ENCODE measurements around the gene UBALD1.
"Not testable (repeated sequence)": the region's sequence is repeated elsewhere in the genome, so short reads cannot be mapped to it uniquely, and the experiment has no call there.

UBALD1 gene

DNA sequence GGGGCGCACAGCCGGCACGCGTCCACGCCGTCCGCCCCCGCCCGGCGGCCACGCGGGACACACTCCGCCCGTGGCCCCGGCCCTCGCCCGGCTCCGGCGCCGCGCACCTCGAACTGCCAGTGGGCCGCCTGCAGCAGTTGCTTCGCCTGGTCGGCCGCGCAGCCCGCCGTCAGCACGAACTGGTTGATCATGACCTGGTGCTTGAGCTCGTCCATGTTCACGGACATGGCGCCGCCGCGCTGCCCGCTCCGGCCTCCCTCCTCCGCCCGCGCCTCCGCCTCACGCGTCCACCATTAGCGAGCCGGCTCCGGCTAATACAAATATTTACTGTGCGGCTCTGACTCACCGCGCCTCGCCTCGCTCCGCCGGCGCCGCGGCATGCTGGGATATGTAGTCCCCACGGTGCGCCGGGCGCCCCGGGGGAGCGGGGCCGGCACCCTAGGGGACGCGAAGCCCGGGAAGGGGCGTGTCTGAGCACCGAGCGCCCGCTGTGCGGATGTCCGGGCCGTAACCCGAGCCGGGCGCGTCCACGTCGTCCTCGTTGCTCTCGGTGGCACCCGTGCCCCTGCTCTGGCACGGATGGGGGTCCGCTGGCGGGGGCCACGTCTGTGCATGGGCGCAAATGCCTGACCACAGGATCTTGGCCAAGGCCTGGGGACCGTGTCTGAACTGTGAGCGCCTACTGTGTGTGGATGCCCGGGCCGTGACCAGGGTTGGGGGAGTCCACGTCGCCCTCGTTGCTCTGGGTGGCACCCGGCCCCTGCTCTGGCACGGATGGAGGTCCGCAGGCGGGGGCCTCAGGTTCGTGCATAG is at the start of gene UBALD1:
Gene UBALD1 (minus strand): TSS at position 318 of the 813 bp plus-strand sequence. CDS start 91 bp downstream, at position 227.
- in situ Hi-C loops (cut with MboI; ENCODE audit: low sequenced_read_pairs), result no loop called here

GRCh38 chr16:4663777-4664465 is 49.2 kb upstream of the UBALD1 start:
- in situ Hi-C loops (cut with MboI; ENCODE audit: low sequenced_read_pairs), result no loop called here

DNA sequence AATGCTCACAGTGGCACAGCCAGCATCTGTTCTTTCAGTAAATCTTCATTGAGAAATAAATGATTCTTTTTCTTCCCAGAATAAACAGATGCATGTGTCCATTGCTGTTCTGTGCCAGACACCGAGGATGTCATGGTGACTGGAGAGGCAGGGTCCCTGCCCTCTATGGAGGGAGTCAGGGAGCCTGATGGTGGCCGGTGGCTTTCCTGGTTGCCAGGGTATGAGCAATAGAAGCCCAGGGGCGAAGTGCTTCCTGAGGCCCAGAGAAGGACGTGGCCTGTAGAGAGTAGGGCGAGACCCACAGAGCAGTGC is 48.7 kb upstream of the UBALD1 start:
- in situ Hi-C loops (cut with MboI; ENCODE audit: low sequenced_read_pairs), result no loop called here

DNA sequence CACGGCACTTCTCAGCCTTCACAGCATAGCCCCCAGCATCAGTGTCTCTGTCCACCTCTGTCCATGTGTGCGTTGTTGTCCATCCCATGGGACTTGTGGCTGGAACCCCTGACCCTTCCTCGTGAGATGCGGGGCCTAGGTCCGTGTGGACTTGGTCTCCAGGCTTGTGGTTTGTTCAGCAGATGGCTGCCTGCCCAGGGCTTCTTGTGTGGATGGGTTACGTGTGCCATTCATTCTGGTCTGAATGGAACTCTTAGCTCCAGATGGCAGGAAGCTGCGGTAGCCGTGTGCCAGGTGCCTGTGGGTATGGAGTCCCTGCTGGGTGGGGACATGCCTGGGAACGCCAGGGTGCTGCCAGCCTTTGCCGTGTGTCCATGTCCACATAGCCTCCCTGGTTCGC is 47.0 kb upstream of the UBALD1 start:
- in situ Hi-C loops (cut with MboI; ENCODE audit: low sequenced_read_pairs), result no loop called here

- in situ Hi-C loops (cut with MboI; ENCODE audit: low sequenced_read_pairs), result no loop called here
Measured at GRCh38 chr16:4660454-4661007, 45.8 kb upstream of the UBALD1 start.

- in situ Hi-C loops (cut with MboI; ENCODE audit: low sequenced_read_pairs), result no loop called here
Measured at GRCh38 chr16:4659363-4660353, 45.0 kb upstream of the UBALD1 start.

DNA sequence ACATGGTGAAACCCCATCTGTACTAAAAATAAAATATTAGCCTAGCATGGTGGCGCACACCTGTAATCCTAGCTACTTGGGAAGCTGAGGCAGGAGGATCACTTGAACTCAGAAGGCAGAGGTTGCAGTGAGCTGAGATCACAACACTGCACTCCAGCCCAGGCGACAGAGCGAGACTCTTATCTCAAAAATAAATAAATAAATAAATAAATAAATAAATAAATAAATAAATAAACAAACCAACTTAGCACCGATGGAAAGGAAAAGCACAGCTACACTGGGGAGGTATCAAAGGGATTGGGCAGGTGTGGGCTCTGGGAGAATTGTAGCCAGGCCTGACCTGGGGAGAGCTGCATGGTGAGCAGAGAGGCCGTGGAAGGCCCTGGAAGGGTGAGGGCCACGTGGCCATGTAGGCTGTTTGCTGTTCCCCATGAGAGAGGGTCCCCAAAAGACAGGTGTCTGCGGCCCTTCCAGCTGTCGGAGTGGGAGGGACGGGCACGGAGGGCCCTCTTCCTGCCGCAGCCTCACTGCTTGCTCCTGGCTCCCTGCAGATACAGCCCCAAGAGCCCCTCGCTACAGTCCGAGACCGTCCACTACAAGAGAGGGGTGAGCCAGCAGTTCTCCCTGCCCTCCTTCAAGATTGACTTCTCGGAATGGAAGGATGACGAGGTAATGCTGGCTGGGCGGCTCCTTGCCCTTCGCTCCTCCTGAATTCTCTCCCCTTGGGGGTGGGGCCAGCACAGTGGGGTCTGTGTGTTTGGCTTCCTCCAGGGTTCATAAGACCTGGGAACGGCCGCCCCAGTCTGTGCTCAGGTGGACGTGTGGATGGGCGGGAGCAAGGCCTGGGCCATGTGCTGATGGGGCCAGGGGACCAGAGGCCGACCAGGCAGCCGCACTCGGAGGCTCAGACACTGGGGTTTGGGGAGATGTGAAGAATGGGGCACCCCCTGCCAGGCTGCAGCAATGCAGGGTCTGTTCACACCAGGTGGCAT is 42.3 kb upstream of the UBALD1 start:
- in situ Hi-C loops (cut with MboI; ENCODE audit: low sequenced_read_pairs), result no loop called here

- in situ Hi-C loops (cut with MboI; ENCODE audit: low sequenced_read_pairs), result no loop called here
Measured at GRCh38 chr16:4656221-4656620, 41.5 kb upstream of the UBALD1 start.

- in situ Hi-C loops (cut with MboI; ENCODE audit: low sequenced_read_pairs), result no loop called here
Measured at GRCh38 chr16:4655801-4656200, 41.1 kb upstream of the UBALD1 start.

GRCh38 chr16:4654964-4655590 is 40.4 kb upstream of the UBALD1 start:
- in situ Hi-C loops (cut with MboI; ENCODE audit: low sequenced_read_pairs), result no loop called here

DNA sequence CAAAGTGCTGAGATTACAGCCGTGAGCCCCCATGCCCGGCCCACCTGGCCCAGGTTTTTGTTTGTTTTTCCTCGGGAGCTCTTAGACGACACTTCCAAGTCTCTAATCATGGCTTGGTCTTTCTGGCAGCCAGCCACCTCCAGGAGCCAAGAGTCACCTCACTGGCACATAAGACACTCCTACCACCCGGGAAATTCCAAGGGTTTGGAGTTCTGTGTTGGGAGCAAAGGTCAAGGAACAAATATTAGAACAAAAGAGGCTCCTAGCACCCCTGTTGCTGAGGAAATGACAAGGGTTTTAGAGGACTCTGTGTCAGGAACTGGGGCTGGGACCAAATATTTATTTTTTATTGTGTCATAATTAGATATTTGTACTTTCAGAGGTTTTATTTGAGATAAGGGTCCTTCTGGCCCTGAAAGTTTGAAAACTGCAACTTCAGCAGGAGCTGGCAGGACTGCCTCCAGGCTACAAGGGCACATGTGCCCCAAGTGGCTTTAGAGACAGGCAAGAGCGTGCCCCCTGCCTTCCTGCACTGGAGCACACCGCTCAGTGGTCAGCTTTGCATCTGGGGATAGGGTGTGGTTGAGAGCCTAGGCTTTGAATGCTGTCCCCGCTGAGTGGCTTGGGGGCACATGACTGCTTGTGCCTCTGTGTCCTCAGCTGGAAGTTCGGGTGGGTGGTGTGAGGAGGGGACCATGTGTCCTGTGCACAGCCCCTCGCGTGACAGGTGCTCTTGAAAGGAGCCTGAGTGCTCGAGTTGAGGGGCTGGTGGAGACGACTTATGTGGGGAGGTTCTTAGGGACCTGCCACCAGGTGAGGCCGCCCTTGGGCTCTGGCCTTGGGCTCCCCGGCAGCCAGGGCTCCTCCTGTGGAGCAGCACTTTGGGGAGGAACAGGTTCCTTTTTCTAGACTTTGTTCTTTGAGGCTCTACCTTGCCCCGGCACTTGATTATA is 39.6 kb upstream of the UBALD1 start:
- in situ Hi-C loops (cut with MboI; ENCODE audit: low sequenced_read_pairs), result no loop called here

- in situ Hi-C loops (cut with MboI; ENCODE audit: low sequenced_read_pairs), result no loop called here
Measured at GRCh38 chr16:4652561-4652960, 37.9 kb upstream of the UBALD1 start.

DNA sequence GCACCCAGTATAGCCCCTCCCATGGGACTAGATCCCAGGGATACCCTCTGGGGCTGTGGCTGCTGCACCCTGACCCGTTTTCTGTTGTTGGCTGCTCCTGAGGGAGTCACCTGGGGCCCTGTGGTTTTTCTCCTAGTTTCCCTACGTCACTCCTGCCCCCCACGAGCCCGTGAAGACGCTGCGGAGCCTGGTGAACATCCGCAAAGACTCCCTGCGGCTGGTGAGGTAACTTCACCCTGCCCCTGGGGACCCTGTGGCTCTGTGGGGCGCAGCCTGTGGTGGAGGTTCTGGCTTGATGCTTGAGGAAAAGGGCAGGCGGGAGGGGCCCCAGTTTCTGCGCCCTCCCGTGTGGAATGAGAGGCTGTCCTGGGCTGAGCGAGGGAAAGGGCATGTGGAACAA is 37.1 kb upstream of the UBALD1 start:
- in situ Hi-C loops (cut with MboI; ENCODE audit: low sequenced_read_pairs), result no loop called here

- in situ Hi-C loops (cut with MboI; ENCODE audit: low sequenced_read_pairs), result not testable (repeated sequence)
Measured at GRCh38 chr16:4650443-4651074, 35.9 kb upstream of the UBALD1 start.

DNA sequence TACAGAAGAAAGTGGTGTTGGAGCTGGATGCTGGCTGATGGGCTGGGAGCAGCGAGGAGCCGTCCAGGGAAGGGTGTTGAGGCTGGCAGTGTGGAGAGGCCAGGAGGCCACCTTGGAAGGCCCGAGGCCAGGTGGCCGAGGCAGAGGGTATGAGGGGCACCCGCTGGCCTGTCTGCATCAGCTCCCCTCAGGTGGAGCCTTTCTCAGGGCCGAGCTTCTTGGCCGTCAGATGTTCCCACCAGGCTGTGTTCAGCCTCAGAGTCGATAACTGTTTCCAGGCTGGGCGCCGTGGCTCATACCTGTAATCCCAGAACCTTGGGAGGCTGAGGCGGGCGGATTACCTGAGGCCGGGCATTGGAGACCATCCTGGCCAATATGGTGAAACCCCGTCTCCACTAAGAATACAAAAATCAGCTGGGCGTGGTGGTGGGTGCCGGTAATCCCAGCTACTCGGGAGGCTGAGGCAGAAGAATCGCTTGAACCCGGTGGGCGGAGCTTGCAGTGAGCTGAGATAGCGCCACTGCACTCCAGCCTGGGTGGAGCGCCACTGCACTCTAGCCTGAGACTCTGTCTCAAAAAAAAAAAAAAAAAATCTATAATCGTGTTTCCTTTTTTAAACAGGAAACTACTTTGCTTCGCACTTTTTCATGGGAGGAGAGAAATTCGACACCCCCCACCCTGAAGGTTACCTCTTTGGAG is 35.2 kb upstream of the UBALD1 start:
- in situ Hi-C loops (cut with MboI; ENCODE audit: low sequenced_read_pairs), result no loop called here

- in situ Hi-C loops (cut with MboI; ENCODE audit: low sequenced_read_pairs), result no loop called here
Measured at GRCh38 chr16:4648917-4649316, 34.2 kb upstream of the UBALD1 start.

DNA sequence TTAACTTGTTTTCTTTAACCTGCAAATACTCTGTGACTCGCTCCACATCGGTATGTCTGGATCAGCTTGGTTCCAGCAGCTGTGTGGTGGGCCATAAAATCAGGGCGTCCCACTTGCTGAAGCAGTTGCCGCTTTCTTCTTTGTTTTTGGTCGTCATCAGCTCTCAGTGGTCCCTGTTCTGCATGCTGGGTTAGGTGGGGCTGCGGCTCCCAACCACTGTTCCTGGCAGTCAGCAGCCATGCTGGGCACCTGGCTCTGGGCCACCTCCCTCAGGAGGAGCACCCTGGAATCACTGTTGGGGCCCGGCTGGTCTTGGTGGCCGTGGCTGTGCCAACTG is 32.9 kb upstream of the UBALD1 start:
- in situ Hi-C loops (cut with MboI; ENCODE audit: low sequenced_read_pairs), result no loop called here

Measured in hTERT RPE-1 (cell line).